Prostate gland (tissue), 1 donor: Measurements from ENCODE around the gene KDM4B.

ENCODE experiments used
- POLR2A ChIP-seq: fragments of 450-650 bp; IDR thresholded peaks from one replicate; pipeline ENCODE4 v1.6.1; 2016; ENCODE audit warnings: antibody characterized with exemption, mild to moderate bottlenecking
- POLR2AphosphoS5 ChIP-seq: sonication (generic); formaldehyde crosslinking; IDR thresholded peaks from one replicate; pipeline ENCODE4 v1.6.1; 2017; ENCODE audit warnings: antibody characterized with exemption

DNA sequence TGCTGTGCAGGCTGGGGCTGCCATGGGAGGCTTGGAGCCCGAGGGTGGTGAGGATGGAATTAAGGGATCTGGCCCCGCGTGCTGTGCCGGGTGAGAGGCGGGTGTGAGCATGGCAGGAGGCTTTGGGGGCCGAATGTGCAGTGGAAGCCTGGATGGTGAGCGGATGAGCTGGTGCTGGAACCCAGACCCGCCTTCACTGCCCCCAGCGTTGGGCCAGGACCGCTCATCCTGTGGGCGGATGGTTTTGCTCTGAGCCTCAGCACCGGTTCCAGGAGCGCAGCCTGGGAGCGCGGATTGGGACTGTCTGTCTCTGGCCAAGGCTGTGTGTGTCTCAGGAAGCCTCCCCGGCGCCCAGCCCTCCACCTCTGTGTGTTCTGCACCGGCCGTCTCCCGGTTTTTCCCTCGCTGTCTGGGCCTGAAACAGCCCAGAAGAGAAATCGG is 16.7 kb downstream of the KDM4B start:
- TF ChIP-seq POLR2A (no peak), POLR2AphosphoS5 (no peak)
